Breast epithelium (tissue), 3 donors: Measurements from ENCODE around the gene CREG1.

Experiments
- POLR2A ChIP-seq: fragments of 450-650 bp; IDR thresholded peaks from one replicate; pipeline ENCODE4 v1.6.1; 2016; ENCODE audit warnings: antibody characterized with exemption, mild to moderate bottlenecking, moderate library complexity
- TF ChIP-seq, protein P1 (sequence below), 3 donors: fragments of 450-650 bp; IDR thresholded peaks; one replicate each; pipeline ENCODE4 v1.5.1; 2016 to 2017; ENCODE audit warnings: antibody characterized with exemption in 3 of 3, mild to moderate bottlenecking in 3 of 3, moderate library complexity in 3 of 3

DNA sequence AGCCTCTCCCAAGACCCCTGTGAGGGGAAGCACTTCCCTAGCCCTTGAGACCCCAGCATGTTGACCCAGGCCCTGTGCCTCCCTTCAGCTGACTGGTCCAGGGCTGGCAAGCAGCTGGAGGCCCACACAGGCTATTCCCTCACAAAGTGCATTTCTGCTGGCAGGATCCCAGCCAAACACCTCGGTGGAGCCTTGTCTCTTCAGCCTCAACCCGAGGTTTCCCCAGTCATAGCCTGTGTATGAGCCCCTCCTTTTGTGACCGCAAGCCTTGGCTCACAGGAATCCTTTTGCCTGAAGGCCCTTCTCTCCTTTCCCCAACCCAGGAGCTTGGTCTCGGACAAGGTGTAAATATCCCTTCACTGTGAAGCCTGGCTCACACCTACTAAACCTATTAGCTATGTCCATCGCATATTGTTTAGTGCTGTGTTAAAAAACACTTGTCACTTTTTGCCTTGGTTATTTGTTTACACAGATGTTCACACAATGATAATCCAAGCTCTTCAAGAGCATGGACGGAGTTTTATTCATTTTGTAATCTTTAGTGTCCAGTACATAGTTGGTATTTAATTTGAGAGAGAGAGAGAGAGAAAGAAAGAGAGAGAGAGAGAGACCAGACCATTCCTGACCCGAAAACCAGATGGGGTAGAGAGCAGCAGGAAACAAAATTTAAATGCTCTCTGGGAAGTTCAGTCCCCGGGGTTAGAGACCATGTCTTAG is 26.7 kb downstream of the CREG1 start:
- TF ChIP-seq POLR2A, result no peak
- TF ChIP-seq, protein P1, sequence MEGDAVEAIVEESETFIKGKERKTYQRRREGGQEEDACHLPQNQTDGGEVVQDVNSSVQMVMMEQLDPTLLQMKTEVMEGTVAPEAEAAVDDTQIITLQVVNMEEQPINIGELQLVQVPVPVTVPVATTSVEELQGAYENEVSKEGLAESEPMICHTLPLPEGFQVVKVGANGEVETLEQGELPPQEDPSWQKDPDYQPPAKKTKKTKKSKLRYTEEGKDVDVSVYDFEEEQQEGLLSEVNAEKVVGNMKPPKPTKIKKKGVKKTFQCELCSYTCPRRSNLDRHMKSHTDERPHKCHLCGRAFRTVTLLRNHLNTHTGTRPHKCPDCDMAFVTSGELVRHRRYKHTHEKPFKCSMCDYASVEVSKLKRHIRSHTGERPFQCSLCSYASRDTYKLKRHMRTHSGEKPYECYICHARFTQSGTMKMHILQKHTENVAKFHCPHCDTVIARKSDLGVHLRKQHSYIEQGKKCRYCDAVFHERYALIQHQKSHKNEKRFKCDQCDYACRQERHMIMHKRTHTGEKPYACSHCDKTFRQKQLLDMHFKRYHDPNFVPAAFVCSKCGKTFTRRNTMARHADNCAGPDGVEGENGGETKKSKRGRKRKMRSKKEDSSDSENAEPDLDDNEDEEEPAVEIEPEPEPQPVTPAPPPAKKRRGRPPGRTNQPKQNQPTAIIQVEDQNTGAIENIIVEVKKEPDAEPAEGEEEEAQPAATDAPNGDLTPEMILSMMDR (IDR thresholded peaks at IDR 0.05), result no peak
